ENCODE data around the gene NHS. TPM values are rescaled to one million over a fixed set of nuclear protein-coding genes. Genes with fewer than 3 reads are reported as not detected.

The NHS gene
- total RNA-seq, 1 donor from 2014 or later, result 6.6 TPM

DNA sequence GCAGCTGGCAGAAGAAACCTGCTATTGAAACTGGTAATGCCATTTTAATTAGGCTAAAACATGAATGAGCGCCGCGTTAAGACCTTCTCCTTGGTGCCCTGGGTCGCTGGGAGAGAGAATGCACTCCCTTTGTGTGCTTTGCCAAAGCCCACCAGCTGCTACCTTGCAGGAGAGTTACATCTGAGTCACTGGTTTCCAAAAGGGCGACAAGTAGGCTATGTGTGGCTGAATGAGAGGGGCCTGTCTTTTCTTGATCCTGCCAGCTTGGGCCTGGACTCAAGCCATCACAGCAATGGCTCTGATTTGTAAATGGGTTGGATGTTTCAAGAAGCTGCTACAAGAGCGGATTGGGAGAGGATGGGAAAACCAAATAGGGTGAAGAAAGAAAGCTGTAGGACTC, 81.5 kb downstream of the NHS start:
- TF ChIP-seq, protein P1, sequence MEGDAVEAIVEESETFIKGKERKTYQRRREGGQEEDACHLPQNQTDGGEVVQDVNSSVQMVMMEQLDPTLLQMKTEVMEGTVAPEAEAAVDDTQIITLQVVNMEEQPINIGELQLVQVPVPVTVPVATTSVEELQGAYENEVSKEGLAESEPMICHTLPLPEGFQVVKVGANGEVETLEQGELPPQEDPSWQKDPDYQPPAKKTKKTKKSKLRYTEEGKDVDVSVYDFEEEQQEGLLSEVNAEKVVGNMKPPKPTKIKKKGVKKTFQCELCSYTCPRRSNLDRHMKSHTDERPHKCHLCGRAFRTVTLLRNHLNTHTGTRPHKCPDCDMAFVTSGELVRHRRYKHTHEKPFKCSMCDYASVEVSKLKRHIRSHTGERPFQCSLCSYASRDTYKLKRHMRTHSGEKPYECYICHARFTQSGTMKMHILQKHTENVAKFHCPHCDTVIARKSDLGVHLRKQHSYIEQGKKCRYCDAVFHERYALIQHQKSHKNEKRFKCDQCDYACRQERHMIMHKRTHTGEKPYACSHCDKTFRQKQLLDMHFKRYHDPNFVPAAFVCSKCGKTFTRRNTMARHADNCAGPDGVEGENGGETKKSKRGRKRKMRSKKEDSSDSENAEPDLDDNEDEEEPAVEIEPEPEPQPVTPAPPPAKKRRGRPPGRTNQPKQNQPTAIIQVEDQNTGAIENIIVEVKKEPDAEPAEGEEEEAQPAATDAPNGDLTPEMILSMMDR (IDR thresholded peaks at IDR 0.05; ENCODE audit: insufficient read depth, low read depth, low read length), result no peak
- TF ChIP-seq EZH2 (IDR thresholded peaks at IDR 0.05; ENCODE audit: insufficient read depth, low read length), result no peak
- Mint-ChIP-seq H3K9me3 (ENCODE audit: unreplicated experiment) (no peaks in the 10 kb centered on the region), H3K27me3 (ENCODE audit: low read depth, unreplicated experiment) (no peaks in the 10 kb centered on the region), H3K36me3 (ENCODE audit: low read depth, unreplicated experiment) (no peaks in the 10 kb centered on the region), H3K27ac (ENCODE audit: unreplicated experiment) (no peak overlapping the region), H3K4me1 (ENCODE audit: low read depth, unreplicated experiment) (peaks cover 9% of the 10 kb centered on the region), H3K4me3 (ENCODE audit: unreplicated experiment) (no peak overlapping the region)
- Histone ChIP-seq H2AFZ (ENCODE audit: low read depth, low read length) (no peak overlapping the region), H3K4me2 (ENCODE audit: low read length) (no peak overlapping the region), H4K20me1 (ENCODE audit: insufficient read depth, low read length) (peaks cover 15% of the 10 kb centered on the region), H3K4me1 (ENCODE audit: insufficient read depth, low read length) (peaks cover 9% of the 10 kb centered on the region), H3K79me2 (ENCODE audit: insufficient read depth, low read length) (peaks cover 26% of the 10 kb centered on the region), H3K9ac (ENCODE audit: low read length) (no peak overlapping the region), H3K9me3 (ENCODE audit: insufficient read depth, low read depth, low read length) (no peaks in the 10 kb centered on the region), H3K36me3 (ENCODE audit: insufficient read depth, low read length) (no peaks in the 10 kb centered on the region), H3K27ac (ENCODE audit: low read depth, low read length) (no peak overlapping the region), H3K4me3 (ENCODE audit: insufficient read depth, low read depth, low read length) (no peak overlapping the region), H3K27me3 (ENCODE audit: insufficient read depth, low read length) (no peaks in the 10 kb centered on the region)
- DNase-seq (ENCODE audit: low read depth) (no peak), FAIRE-seq (no peak)

DNA sequence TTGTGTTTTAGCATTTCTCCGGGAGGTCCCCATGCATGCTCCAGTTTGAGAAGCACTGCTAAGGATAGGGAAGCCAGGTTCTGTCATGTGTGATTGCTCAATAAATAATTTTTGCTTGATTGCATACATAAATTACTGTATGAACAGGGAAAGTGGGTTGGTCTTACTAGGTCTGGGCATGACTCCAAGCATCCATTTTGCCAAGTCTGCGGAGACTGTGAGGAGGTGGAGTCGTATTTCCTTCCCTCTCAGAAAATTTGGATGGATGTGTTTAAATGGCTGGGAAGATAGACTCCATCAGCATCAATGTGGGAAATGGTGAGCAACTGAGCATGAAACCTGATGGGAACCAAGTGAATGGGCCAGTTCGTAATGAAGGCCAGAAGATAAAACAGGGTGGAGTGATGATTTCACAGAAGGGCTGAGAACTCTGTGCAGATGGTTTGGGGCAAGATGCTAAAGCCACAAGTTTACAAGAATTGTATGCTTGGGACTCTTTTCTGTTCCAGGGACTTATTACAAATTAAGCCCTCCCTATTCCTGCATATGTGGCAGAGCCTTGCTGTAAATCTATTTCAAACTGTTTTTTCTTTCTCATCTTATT, 84.1 kb downstream of the NHS start:
- H3K36me3 ChIP-seq (ENCODE audit: insufficient read depth, low read length), result no peaks in the 10 kb centered on the region
- peaks cover 9% of the 10 kb centered on the region for H4K20me1 ChIP-seq (ENCODE audit: insufficient read depth, low read length)
- no peaks in the 10 kb centered on the region for H3K36me3 Mint-ChIP-seq (ENCODE audit: low read depth, unreplicated experiment)
- peak overlapping the region; percentile 63 for H3K4me2 ChIP-seq (ENCODE audit: low read length)
- no peaks in the 10 kb centered on the region for H3K27me3 Mint-ChIP-seq (ENCODE audit: low read depth, unreplicated experiment)
- H3K4me1 Mint-ChIP-seq (ENCODE audit: low read depth, unreplicated experiment), result peaks cover 19% of the 10 kb centered on the region
- no peak for FAIRE-seq
- peak; percentile 88 for DNase-seq (ENCODE audit: low read depth)
- H2AFZ ChIP-seq (ENCODE audit: low read depth, low read length), result no peak overlapping the region
- TF ChIP-seq, protein P1 (IDR thresholded peaks at IDR 0.05; ENCODE audit: insufficient read depth, low read depth, low read length), result no peak
- TF ChIP-seq EZH2 (IDR thresholded peaks at IDR 0.05; ENCODE audit: insufficient read depth, low read length), result no peak
- peak overlapping the region; percentile 69 for H3K27ac Mint-ChIP-seq (ENCODE audit: unreplicated experiment)
- H3K27ac ChIP-seq (ENCODE audit: low read depth, low read length), result peak overlapping the region; percentile 75
- peaks cover 14% of the 10 kb centered on the region for H3K4me1 ChIP-seq (ENCODE audit: insufficient read depth, low read length)
- H3K9me3 Mint-ChIP-seq (ENCODE audit: unreplicated experiment), result no peaks in the 10 kb centered on the region
- H3K4me3 ChIP-seq (ENCODE audit: insufficient read depth, low read depth, low read length), result no peak overlapping the region
- no peaks in the 10 kb centered on the region for H3K9me3 ChIP-seq (ENCODE audit: insufficient read depth, low read depth, low read length)
- no peak overlapping the region for H3K4me3 Mint-ChIP-seq (ENCODE audit: unreplicated experiment)
- peaks cover 31% of the 10 kb centered on the region for H3K79me2 ChIP-seq (ENCODE audit: insufficient read depth, low read length)
- peak overlapping the region; percentile 54 for H3K9ac ChIP-seq (ENCODE audit: low read length)
- H3K27me3 ChIP-seq (ENCODE audit: insufficient read depth, low read length), result no peaks in the 10 kb centered on the region

DNA sequence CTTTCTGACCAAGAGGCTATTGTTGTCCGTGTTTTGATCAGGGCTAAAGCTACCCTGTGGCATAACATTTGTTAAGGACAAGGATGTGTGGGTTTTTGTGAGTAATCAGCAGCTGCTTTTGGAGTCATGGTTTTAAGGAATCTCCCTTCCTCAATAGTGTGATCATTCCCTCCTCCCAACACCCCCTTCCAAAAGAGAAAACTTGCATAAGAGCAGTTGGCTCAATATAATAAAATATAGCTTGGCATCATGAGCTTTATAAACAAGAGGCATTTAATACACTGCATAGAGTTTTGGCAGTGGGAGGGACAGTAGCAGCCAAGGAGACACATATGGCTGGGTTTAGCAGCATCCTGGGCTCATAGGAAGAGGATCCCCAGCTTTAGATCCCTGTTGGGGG, 84.7 kb downstream of the NHS start:
- Mint-ChIP-seq H3K9me3 (ENCODE audit: unreplicated experiment) (no peaks in the 10 kb centered on the region), H3K4me3 (ENCODE audit: unreplicated experiment) (no peak overlapping the region), H3K27ac (ENCODE audit: unreplicated experiment) (peak overlapping the region; percentile 63), H3K4me1 (ENCODE audit: low read depth, unreplicated experiment) (peaks cover 22% of the 10 kb centered on the region), H3K36me3 (ENCODE audit: low read depth, unreplicated experiment) (no peaks in the 10 kb centered on the region), H3K27me3 (ENCODE audit: low read depth, unreplicated experiment) (no peaks in the 10 kb centered on the region)
- peak overlapping the region; percentile 63 for H3K4me2 ChIP-seq (ENCODE audit: low read length)
- TF ChIP-seq, protein P1 (IDR thresholded peaks at IDR 0.05; ENCODE audit: insufficient read depth, low read depth, low read length), result no peak
- TF ChIP-seq EZH2 (IDR thresholded peaks at IDR 0.05; ENCODE audit: insufficient read depth, low read length), result no peak
- DNase-seq (ENCODE audit: low read depth), result peak; percentile 85
- H3K27me3 ChIP-seq (ENCODE audit: insufficient read depth, low read length), result no peaks in the 10 kb centered on the region
- peak overlapping the region; percentile 54 for H3K9ac ChIP-seq (ENCODE audit: low read length)
- no peaks in the 10 kb centered on the region for H3K9me3 ChIP-seq (ENCODE audit: insufficient read depth, low read depth, low read length)
- H3K27ac ChIP-seq (ENCODE audit: low read depth, low read length), result peak overlapping the region; percentile 75
- peaks cover 6% of the 10 kb centered on the region for H4K20me1 ChIP-seq (ENCODE audit: insufficient read depth, low read length)
- H3K4me1 ChIP-seq (ENCODE audit: insufficient read depth, low read length), result peaks cover 19% of the 10 kb centered on the region
- H3K4me3 ChIP-seq (ENCODE audit: insufficient read depth, low read depth, low read length), result no peak overlapping the region
- H2AFZ ChIP-seq (ENCODE audit: low read depth, low read length), result no peak overlapping the region
- H3K79me2 ChIP-seq (ENCODE audit: insufficient read depth, low read length), result peaks cover 29% of the 10 kb centered on the region
- peak; percentile 100 for FAIRE-seq
- no peaks in the 10 kb centered on the region for H3K36me3 ChIP-seq (ENCODE audit: insufficient read depth, low read length)
